LoVo (cell line): ENCODE data around the gene AQP1.

Experiments
- DNase-seq: peaks from one replicate; pipeline ENCODE4 v3.0.0-alpha.2; 2016; ENCODE audit warnings: low spot score

The AQP1 gene

DNA sequence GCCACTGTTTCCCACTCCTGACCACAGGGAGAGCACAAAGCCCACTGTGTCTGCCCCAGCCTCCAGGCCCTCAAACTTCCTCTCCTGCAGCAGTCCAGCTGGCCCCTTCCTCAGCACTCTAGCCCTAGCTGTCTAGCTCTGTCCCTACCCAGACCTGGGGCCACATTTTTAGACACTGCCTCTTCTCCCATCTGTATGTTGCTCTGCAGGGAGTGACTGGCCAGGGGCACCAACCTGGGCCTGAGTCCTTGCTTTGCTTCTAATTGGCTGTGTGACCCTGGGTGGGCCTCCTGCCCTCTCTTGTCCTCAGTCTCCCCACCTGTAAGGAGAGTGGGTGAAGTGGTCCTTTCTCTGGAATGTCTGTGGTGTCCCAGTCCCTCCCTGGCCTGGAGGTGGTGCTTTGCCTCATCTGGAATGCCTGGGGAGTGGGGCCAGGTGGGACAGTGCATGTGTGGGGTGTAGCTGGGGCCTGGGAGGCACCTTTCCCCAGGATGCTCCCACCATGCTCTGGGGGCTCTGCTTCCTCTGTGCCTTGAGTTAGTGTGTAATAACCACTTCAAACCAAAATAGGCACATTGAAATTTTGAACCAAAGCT is 25.1 kb downstream of the AQP1 start:
- DNase-seq: no peak

DNA sequence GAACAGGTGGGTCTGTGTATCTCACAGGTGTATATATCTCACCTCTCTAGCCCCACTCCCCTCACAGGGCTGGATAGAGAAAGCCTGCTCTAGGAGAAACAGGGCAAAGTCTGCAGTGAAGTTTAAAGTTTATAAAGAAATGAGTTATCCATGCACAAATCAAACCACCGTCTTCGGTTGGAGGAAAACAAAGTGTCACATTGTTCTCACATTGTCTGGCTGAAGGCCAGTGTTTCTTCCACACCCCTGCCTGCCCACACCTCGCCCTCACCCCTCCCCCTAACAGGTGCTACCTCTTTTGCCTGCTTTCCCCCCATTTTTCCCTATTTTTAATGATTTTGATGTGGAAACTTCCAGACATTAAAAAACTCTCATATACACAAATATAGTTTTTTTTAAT is 25.8 kb downstream of the AQP1 start:
- peak; percentile 26 for DNase-seq

DNA sequence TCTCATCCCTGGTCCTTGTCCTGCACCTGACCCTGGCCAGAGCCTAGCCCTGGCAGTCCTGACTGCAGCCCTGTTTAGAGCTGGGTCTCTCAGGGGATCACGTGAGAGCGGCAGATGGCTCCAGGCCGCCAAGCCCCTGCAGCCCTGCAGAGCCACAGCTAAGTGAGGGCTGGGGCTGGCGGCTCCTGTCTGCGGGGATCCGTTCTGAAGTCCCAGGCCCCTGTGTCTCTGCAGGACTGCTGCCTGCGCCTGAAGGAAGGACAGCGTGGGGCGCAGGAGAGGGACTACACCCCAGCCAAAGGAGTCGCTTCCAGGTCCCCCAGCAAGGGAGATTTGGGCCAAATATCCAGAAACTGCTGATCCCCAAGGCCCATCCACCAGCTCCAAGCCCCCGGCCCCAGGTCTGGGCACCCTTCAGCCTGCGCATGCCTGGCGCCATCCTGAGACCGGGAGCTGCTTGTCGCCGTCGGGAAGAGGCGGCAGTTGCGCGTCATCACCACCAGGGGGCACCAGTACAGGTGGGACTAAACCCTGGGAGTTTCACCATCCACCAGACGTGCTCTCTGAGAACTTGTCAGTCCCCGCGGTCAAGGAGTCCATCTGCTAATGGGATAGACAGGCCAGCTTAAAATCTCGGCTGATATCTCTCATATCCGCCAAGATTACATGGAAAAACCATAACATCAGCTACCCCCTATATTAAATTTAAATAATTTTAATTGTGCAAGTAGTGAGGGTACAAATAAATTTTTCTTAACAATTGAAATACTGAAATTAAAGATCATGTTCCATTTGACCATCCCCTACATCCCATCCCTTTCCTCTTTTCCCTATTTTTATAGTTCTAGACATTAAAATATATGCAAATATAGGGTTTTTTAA is 27.0 kb downstream of the AQP1 start:
- peak; percentile 88 for DNase-seq

DNA sequence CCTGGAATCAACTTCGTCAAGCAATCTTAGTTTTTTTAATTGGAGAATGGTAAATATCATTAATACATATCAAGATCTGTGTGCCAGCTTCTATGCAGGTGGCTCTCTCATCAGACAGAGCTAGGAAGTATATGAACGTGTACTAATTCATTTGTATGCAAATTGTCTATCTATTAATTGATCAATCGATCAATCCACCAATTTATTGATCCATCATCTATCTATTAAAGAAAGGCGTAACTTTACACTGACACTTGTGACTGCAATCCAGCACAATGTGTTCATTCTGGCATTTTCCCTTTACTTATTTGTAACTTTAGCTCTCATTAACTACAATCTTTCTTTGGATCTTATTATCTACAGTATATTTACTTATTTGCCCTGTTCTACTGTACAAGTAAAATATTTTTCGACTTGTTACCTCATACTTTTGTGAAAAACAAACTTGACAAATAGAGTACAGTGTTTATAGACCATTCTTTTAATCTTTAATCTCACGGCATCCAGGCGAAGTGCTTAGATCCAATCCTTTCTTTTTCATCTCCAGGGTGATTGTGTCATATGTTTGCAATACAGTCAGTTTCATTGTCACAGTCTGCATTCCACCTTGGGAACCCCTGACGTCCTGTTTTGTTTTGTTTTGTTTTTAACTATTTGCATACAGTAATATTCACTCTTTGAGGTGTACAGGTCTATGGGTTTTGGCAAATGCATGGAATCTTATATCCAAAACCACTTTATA is 30.1 kb downstream of the AQP1 start:
- DNase-seq: peak; percentile 28

DNA sequence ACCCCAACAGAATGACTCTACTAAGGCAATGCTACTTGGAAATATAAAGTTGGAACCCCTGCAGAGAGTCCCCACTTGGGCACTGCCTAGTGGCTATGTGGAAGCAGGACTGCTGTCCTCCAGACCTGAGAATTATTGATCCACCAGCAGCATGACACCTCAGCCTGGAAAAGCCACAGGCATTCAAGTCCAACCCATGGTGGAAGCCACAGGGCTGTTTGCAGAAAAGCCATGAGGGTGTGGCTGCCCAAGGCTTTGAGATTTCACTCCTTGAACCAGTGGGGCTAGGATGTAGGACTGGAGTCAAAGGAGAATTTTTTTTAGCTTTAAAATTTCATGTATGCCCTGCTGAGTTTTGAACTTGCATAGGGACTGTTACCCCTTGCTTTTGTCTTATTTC is 38.5 kb downstream of the AQP1 start:
- peak; percentile 15 for DNase-seq

DNA sequence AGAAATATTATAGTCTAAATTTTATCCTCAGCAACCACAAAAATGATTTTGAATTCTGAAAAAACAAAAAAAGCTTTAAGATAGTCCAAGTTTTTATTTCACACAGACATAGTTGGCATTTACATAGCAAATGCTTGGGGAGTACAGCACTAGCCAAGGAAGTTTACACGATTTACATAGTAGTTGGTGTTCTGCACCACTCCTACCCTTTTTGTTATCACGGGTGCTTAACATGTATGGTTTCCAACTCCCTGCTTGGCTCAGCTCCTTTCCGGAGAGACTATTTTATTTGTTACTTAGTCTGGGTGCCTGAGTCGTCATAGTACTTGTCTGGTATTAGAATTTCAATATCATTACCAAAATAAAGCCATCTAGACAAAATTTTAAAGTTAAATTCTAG is 43.3 kb downstream of the AQP1 start:
- no peak for DNase-seq

DNA sequence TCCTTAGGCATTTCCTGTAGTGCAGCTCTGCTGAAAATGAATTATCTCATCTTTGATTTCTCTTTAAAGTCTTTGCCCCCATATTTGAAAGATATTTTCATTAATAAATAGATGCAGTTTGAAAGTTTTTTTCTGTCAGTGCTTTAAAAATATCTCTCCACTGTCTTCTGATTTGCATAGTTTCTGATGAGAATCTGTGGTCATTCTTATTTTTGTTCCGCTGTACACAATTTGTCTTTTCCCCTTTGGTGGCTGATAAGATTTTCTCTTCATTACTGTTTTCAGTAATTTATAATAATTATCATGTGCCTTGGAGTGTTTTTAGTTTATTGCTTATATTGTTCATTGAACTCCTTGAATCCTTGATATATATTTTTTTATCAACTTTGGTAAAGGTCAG is 45.1 kb downstream of the AQP1 start:
- DNase-seq: no peak

DNA sequence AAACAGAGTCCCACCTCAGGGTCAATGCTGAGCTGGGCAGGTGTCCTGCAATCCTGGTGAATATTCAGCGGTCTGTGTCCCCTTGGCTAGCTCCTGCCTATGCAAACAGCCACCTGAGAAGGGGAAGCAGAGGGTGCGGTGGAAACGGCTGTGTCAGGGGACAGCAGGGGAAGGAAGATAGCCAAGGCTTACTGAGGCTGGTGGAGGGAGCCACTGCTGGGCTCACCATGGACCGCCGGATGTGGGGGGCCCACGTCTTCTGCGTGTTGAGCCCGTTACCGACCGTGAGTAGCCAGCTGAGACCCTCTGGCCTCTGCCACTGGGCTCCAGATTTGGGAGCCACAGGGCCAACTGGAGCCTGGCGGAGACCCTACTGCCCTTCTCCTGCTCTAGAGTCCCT is 52.2 kb downstream of the AQP1 start, which contains the start of gene GHRHR:
Gene GHRHR (plus strand): TSS at position 112 of the 400 bp plus-strand sequence. CDS start 116 bp downstream, at position 228.
- no peak for DNase-seq

DNA sequence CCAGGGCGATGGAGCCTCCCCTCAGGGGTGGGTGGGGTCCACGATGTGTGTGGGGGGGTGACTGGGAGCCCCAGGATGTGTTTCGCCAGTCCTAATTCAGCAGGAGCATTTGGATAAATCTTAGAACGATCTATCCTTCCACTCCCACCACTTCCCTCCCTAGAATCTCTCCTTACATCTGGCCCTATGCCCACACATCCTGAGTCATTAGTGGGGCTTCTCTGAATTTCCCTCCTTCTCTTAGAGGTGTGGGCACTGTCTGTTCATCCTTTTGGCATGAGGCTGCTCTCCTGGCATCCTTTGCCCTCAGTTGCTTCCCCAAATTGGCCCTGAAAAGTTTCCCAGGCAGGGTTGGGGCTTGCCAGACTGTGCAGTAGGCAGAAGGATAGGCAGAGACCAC is 53.7 kb downstream of the AQP1 start:
- no peak for DNase-seq

DNA sequence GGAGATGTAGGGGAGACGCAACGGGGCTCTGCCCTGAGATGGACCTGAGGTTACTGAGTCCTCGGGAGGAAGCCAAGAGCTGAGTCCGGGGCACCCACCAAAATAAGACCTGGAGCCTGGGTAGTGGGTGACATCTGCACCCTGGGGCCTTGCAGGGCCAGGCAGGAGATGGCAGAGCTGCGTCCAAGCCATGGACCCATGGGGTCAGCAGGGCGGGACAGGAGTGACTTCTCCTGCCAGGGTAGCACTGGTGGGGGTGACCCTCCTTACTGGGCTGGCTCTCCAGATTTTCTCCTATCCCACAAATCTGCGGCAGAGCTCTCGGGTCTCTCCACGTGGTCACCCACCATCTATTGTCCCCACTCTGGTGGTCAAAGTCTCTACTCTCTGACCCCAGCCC is 54.2 kb downstream of the AQP1 start:
- DNase-seq: no peak

DNA sequence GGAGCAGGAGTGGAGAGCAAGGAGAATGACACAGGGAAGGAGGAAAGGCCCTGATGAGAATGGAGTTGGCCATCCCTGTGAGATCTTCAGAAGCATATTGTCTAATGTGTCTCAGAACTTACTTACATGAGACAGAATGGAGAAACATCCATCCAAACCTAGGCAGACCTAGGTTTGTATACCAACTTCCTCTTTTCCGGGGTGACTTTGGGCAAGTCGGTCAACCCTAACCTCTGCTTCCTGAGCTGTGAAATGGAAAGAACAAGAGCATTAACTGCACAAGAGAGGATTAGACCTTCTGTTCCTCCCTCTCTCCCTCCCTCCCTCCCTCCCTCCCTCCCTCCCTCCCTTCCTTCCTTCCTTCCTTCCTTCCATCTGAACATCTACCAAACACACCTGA is 56.6 kb downstream of the AQP1 start:
- DNase-seq: no peak

DNA sequence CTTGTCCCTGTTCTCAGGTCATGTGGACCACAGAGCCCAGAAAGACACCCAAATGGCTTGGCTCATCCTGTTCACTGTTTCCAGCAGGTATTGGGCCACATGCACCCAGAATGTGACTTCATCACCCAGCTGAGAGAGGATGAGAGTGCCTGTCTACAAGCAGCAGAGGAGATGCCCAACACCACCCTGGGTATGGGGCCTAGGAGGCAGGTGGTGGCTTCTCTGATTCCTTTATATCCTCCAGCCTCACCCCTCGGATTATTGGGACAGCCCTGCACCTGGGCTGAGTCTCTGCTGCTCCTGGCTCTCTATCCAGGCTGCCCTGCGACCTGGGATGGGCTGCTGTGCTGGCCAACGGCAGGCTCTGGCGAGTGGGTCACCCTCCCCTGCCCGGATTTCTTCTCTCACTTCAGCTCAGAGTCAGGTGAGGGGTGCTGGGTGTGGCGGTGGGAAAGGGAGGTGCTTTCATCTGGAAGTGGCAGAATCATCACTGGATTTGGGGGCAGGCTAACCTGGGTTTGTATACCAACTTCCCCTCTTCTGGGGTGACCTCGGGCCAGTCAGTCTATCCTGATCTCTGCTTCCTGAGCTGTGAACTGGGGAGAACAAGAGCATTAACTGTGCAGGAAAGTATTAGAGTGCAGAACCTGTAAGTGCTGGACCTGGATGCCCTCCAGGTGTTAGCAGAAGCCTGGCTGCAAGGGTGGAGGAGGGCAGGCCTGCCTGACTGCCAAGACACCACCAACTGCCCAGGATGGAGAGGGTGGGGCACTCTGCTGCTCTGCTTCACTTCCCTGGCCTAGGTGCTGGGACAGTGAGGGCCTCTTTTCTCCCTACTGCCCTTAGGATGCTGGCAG is 57.3 kb downstream of the AQP1 start:
- no peak for DNase-seq

DNA sequence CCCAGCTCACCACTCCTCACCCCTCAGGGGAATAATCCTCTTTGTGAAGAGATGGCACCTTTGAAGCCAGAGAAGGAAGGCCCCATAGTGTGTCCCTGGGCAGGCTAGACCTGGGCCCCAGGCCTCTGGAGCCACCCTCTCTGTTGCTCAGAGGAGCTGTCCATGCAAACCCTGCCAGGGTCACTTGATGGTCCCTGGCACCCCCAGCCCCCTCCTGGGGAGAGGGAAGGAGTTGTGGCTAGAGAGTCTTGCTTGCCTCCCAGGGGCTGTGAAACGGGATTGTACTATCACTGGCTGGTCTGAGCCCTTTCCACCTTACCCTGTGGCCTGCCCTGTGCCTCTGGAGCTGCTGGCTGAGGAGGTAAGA is 57.9 kb downstream of the AQP1 start:
- DNase-seq: no peak

DNA sequence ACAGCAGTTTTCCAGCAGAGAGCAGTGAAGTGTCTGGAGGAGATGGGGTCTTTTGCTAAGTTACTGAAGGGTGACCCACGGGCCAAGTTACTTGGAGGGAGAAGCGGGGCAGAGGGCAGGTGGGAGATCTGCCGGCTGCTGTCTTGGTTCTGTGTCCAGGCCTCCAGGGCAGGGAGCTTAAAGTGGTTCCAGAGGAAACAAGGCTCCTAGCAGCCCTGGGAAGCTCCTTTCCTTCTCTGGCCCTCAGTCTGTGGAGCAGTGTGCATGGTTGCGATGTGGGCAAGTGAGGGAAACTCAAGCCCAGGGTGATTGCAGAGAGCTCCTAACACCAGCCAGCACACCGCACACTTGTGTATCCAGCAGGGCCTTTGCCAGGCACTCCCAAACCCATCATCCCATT is 58.4 kb downstream of the AQP1 start:
- no peak for DNase-seq

DNA sequence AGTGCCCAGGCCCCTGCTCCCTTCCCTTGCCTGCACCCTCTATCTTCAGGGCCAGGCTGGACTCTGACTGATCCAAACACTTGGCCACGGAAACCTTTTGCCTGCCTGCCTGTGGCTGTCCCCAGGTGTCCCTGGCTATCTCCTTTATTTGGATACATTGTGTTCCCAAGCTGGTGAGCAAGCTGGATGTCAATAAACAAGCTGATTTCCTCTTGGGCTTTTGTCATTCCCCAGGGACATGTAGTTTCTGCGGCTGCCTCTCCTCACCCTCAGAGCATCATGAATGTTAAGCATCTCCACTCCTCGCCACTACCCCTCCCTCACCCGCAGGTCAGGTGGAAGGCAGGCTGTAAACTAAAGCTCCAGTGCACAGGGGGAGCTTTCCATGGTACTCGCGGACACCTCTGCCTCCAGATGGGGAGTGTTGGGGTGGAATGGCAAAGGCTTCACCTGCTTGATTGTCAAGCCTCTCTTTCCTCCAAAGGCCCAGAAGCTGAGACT is 59.0 kb downstream of the AQP1 start:
- DNase-seq: no peak

DNA sequence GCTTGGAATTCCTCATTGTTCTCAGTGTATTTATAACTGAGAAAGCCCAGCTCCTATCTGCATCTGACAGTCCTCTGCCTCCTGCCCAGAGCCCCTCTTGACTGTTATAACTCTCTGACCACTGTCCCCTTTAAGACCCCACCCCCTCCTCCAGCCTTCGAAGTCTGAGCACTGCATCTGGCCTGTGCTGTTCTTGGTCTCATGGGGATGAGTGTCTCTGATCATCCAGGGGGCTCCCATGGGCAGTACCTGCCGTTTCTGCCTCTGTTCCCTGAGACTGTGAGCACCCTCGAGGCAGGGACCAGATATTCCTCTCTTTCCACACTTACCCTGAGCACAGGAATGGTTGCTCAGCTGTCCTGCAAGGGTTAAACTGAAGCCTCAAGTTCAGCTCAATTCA is 59.8 kb downstream of the AQP1 start:
- no peak for DNase-seq

DNA sequence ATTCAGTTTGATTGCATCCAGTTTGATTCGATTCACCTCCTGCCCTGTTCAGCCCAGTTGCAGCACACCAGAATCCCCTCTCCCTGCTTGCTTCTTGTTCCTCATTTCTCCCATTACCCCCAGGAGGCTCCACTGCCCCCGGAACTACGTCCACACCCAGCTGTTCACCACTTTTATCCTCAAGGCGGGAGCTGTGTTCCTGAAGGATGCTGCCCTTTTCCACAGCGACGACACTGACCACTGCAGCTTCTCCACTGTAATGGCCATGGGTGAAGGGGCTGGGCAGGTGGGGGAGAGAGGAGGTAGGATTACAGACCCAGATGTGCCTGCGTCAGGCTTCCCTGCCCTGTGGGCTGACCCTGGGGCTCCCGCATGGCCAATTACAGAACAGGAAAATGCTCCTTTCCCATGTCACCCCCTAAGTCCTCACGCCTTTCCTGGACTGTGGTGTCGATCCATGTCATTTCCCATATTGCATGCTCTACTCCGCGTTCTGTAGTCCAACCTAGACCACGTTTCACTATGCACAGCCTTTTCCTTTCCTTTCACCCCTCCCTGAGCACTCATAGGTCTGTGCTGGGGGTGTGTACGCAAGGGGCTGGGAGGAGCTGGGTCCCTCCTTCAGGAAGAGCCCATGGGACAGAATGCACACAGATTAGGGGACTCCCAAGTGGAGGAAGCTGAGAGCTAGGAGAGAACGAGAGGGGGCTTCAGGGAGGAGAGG is 60.3 kb downstream of the AQP1 start:
- DNase-seq: no peak

DNA sequence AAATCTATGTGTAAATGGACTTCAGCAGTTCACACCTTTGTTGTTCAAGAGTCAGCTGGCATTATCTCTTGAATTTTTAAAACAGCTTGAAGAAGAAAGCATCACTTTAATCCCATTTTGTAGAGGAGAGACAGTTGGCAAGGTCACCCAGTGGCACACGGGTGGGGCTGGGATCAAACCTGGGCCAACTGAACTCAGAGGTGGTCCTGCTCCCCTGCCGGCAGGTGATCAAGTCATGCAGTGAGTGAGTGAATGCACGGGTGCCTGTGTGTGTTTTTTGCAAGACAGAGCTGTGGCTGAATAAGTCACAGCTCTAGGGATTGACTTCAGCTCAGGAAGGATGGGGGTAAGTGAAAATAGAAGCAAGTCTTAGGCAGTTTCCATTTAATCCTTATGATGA is 61.6 kb downstream of the AQP1 start:
- DNase-seq: no peak

DNA sequence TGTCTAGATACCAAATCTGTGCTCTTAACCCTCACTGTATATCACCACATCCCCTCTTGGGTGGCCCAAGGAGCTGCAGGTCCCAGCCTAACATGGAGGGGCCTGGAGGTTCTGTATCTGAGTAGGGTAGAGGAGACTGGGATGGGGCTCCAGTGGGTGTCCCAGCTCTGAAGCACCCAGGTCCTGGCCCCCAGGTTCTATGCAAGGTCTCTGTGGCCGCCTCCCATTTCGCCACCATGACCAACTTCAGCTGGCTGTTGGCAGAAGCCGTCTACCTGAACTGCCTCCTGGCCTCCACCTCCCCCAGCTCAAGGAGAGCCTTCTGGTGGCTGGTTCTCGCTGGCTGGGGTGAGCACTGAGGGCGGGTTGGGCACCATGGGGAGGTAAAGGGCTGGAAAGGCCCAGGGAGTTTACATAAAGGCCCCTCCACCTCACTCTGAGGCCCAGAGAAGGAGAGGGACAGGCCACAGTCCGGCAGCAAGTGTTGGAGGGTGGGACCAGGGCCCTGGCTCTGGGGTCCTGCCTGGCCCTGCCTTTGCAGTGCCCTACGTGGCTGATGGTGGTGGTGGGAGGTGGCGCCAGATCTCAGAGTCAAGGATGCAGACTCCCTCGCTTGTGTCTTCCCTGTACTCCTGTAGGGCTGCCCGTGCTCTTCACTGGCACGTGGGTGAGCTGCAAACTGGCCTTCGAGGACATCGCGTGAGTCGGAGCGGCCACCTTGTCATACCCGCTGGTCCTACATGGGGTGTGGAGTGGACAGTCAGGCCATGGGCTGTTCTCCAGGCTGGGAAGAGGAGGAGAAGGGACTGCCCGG is 62.3 kb downstream of the AQP1 start:
- DNase-seq: no peak

DNA sequence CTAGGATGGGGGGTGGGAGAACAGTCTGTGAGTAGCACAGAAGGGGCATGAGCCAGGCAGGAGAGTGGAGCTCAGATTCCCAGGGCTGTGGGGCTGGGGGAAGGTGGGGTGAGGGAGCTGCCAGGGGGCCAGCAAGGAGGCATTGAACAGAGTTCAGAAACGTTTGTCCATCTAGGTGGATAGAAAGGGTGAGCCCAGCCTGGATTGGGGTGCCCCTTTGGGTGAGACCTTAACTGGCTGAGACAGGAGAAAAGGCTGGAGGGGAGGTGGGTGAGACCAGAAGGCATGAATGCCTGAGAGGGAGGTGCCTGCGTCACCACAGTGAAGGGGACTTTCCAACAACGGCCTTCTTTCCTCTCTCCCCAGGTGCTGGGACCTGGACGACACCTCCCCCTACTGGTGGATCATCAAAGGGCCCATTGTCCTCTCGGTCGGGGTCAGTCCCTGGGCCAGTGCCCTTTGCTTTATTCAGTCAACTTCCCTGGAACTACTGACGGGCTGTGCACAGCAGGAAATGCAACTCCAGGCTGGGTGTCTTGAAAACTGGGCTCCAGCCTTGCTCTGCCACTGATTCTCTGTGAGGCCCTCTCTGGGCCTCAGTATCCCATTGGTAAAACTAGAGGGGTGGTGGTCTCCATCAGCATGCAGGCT is 63.1 kb downstream of the AQP1 start:
- DNase-seq: peak; percentile 27
